Lung microvascular endothelial cell (primary cell): ENCODE results near the gene STAC. TPM values are rescaled to one million over a fixed set of nuclear protein-coding genes. Genes with fewer than 3 reads are reported as not detected.
A peak's percentile ranks its signal among the peaks of the same experiment; 100 is the strongest.
"Not testable (repeated sequence)": the region's sequence is repeated elsewhere in the genome, so short reads cannot be mapped to it uniquely, and the experiment has no call there.

Source experiments
- DNase-seq, 2 donors: peaks; one replicate each; pipeline versions ENCODE4 v3.0.0 to v3.0.0-alpha.2; 2010; ENCODE audit warnings: low read depth in 2 of 2
- total RNA-seq: library from RNA; depleted of rRNA; stranded (reverse); fragments of >200 nt; gene quantifications from 2 replicates; pipeline ENCODE4 v1.2.1, GENCODE V29; 2014

STAC gene
- total RNA-seq, 1 donor from 2014 or later = 0.40 TPM

DNA sequence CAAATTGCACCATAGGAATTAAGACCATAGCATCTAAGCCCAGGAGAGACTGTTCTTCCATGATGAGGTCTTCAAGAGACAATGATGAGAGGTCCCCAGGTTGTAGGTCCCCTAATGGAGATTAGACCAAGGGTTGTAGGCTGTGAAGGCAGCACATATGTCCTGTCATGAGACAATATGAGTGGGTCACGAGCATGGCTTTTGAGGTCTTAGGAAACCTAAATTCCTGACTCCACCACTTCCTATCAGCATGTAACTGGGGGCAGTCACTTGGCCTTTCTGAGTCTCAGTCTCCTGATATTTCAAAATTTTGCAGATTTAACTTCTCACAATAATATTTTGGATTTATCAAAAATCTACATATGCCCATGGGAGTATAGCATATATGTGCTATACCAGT is 31.3 kb downstream of the STAC start:
- DNase-seq = no peak

DNA sequence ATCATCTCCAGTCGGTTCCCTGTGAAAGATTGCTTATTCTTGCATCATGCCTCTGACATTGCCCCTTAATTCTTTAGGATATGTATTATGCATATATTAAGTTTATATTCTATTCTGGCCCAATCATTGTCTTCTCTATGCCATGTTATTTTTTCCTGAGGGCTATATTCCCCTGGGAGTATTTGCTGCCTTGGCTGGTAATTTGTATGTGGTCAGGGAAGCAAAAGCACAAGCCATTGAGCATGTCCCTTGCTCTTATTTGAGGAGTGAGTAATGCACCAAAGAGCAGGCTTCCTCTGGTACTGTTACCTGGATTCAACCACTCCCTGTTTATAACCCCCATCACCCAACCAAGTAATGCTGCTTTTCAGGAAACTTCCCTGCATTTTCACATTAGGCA is 36.3 kb downstream of the STAC start:
- DNase-seq = no peak

DNA sequence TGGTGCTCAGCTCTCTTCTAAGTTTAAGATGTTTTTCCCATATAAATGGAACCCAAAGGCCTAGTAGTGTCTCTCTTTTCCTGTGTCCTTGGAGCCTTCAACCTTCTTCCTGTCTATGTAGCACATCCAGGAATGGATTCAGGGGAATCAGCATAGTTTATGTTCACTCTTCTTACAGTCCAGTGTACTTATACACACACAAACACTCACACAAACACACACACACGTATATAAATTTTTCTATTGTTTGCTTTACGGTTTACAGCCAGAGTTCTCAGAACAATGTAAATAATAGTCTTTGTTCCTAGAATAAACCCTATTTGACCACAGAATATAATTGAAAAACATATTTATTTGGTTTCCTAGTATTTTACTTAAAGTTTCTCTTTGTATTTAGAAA is 36.9 kb downstream of the STAC start:
- DNase-seq = no peak

DNA sequence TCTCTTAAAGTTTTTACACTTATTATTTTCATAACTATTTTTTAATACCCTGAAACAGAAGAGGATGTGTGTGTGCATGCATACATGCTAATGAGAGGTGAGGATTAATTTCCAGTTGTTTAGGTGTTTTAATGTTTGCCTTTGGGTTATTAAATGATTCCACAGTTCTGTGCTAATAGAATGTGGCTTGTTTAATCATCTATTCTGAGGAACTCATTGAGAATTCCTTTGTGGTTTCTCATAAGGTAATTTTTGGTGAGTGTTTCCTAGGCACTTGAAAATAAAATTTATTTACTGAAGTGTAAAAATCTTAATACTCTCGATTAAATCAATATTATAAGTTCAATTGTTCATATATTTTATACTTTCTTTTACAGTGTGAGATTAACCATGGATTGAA is 38.0 kb downstream of the STAC start:
- no peak for DNase-seq

DNA sequence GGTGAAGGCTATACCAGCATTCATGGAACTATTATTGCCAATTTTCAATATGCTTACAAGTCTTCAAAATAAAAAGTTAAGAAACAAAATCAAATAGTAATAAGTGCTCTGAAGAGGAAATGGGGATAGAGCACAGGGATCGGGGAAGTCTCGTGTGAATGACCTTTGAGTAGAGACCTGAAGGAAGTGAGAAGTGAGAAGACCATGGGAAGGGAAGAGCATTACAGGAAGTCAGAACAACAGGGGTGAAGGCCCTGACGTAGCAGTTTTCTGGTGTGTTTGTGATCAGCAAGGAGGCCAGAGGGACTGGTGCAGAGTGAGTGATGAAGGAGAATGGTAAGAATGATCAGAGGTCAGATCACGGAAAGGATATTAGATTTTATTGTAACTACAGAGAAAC is 48.1 kb downstream of the STAC start:
- DNase-seq = no peak

DNA sequence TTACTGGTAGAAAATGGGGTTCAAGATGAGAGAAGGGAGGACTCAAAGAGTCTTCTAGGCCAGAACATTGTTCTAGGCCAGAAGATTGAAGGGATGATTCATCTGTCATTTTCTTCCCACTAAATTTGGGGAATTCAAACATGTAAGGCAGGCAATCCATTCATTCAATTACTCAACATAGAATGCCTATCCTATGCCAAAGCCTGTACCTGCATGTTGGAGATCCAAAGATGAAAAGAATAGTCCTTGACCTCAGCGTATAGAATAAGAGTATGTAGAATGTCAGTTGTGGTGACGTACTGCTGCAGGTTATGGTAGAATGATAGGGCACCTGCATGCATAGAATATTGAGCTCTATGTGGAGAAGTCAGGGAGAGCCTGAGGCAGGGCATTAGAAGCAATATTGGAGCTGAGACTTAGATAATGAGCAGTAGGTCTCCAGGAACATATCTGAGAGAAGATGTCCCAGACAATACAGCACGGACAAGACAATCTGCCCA is 49.7 kb downstream of the STAC start:
- DNase-seq = no peak

DNA sequence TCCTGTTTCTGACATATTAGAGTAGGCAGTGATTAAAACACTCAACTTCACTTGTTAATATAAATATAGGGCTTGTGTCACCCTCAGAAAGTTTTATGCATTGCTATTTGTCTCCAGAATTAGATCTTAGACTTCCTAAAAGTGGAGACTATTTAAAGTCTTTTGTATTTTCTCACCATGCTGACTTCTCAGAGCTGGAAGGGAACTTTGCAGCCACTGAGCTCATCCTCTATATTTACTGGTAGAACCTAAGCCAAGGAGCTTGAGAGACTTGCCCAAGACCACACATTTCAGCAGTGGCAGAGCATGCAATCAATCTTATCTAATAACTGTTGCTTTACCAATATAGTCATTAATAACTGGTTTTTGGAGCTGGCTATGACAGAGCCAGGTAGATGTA is 53.2 kb downstream of the STAC start:
- no peak for DNase-seq

DNA sequence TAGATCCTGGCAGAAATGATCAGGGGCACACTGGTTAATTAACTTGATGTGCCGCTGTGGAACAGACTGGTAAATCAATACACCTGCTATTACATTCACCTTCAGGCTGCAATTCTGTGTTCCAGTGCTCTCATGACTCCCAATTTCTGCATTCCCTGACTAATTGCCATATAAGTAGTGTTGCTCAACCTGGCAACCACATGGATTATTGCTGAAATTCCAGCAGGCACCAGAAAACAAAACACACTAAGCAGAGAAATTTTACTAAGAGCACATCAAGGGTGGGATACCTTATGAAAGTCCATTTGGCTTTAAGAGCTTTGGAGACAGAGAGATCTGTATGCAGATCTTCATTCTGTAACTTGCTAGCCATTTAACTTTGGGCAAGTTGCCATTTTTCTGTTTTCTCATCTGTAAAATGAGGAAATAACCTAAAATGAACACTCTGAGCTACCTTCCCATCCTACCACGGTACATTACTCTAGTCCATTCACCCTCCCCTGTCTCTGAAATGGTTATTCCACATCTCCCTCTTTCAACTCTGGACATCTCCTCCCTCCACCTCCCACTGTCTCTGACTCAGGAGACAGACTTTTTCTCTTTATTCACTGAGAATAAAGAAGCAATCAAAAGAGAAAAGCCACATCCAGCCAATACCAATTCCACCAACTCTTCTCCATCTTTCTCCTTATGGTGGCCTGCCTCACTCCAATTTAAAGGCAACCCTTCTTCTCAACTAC is 54.6 kb downstream of the STAC start:
- no peak for DNase-seq

DNA sequence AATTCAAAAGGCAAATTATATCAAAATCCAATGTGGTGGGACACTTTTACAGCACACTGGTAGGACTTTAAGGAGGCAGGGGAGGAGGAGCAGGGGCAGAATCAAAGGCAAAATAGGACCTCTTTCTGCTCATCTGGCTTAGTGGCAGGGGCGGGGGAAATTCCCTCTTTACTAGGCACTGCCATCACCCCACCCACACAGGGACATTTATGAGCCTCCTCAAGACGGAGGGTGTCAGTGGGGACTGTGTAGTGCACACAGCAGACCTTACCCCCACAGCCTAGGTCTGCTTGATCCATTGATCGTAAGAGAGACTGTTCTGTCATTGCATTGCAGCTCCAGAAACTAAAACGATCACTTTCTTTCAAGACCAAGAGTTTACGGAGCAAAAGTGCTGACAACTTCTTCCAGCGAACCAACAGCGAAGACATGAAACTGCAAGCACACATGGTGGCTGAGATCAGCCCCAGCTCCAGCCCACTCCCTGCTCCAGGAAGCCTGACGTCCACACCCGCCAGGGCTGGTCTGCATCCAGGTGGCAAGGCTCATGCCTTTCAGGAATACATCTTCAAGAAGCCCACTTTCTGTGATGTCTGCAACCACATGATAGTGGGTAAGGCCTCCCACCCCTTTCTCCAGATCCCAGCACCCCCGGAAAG is 62.9 kb downstream of the STAC start:
- no peak for DNase-seq

DNA sequence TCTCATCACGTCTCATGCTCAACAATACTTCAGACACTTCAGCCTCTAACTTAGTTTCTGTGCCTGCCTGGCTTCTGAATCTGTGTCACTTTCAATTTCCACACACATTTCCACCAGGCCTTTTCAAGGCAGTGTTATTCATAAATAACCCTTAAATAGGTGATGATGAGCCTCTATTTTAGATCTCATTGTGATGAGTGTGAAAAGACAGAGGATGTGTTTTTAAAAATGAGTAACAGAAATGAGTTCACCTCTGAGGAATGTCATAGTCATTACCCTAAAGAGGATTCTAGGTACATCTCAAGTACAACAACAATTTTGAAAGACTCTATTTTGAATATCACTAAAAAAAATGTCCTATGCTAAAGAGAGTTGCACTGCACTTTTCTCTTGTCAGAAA is 64.6 kb downstream of the STAC start:
- DNase-seq = no peak

DNA sequence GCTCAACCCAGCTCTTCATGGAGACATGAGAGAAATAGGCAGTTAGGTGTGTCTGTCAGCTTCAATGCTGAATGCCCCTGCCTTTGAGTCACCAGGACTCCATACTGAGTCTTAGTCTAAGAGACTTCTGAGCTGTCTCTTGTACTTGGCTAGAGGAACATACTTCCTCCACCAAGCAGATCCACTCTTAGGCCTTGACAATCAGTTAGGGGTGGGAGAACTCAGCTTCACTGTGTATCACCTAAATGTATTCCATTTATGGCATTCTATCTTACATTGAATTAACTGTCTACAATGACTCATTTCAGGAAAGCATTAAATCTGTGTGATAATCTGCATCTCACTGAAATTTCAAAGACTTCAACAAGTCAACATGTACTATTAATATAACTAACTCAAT is 66.0 kb downstream of the STAC start:
- no peak for DNase-seq

DNA sequence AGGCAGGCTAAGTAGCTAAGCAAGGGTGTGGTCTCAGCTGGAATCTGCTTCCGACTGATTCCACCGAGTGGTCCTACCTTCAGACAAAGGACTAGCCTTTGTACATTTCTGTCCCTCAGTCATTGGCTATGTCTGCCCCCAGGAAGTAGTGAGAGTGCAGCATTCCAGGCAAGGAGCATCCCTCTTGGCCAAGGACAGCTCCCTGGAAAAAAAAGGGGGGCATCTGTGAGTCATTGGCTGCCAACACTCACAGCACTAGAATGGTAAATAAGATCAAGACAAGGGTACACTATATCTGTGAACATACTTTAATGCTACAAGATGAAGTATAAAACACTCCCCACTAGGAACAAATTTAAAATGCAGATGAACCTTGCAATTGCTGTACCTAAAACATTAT is 66.8 kb downstream of the STAC start:
- DNase-seq = no peak

DNA sequence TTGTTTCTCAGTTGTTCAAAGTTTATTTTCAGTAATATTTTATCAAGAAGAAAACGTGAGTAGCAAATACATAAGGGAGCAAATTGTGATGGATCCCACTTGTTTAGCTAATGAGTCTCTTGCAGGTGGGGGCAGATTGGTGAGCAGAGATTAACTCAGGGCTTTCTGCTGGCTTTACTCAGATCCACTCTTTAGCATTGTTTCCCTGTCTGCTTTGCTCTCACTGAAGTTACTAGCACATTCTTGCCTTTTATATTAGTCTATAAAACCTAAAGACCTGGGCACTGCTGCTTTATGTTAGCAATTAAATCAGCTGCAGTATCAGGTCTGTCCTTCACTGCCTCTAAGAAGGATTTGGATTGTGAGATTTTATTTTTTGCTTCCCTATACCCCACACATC is 71.5 kb downstream of the STAC start:
- no peak for DNase-seq

DNA sequence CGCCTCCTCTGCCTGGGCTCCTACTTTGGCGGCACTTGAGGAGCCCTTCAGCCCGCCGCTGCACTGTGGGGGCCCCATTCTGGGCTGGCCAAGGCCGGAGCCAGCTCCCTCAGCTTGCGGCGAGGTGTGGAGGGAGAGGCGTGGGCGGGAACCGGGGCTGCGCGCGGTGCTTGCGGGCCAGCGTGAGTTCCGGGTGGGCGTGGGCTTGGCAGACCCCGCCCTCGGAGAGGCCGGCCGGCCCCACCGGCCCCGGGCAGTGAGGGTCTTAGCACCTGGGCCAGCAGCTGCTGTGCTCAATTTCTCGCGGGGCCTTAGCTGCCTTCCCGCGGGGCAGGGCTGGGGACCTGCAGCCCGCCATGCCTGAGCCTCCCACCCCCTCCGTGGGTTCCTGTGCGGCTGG is 72.9 kb downstream of the STAC start:
- DNase-seq = not testable (repeated sequence)

DNA sequence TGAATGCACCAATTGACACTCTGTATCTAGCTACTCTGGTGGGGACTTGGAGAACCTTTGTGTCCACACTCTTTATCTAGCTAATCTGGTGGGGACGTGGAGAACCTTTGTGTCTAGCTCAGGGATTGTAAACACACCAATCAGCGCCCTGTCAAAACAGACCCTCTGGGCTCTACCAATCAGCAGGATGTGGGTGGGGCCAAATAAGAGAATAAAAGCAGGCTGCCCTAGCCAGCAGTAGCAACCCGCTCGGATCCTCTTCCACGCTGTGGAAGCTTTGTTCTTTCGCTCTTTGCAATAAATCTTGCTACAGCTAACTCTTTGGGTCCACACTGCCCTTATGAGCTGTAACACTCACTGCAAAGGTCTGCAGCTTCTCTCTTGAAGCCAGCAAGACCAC is 73.6 kb downstream of the STAC start:
- not testable (repeated sequence) for DNase-seq

DNA sequence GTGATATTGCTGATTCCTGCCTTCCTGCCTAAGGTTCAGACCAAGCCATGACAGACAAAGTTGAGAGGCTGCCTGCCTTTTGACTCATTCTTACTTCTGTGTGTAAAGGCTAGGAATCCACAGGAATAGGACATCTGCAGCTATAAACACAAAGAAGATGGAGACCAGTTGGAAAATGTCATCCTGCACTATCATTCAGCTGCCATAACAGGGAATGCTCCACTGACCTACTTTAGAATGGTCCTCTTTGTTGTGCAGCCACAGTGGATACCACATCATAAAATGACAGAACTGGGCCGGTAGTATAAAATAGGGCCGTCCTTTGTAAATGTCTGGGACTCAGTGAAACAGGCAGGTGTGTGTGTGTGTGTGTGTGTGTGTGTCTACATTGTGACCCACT is 75.1 kb downstream of the STAC start:
- no peak for DNase-seq

DNA sequence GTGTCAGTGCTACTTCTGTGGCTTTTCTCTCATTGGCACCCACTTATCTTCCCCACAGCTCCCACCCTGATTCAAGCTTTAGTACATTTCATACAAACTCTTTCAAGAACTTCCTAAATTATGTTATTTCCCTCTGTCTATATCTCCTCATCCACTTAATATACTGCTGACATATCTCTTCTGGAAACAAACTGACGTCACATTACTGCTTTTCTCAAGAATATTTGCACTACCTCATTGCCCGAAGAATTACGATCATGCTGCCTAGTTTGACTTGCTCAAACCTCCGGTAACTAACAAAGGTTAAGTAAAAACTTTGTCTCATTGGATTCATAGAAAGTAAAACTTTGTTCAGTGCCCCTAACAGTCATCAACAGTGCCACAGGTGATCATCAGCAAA is 76.5 kb downstream of the STAC start:
- DNase-seq = no peak

DNA sequence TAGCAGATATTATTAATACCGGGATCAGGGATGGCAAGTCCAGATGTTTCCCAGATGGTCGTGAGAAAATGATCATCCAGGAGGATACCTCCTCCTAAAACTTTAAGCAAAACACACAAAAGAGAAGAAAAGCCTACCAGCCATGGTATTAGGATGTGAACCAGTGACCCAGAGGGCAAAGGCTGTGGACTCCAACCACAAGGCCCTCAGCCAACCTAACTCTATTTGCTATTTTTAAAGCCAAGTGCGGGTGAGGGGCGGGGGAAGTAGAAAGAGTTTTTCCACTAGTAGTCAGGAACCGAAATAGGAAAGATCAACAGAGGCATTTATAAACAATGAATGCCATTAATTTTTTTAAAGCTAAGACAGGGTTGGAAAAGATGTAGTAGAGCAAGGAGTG is 77.4 kb downstream of the STAC start:
- peak in 1 of 2 donors; percentile 1 for DNase-seq

DNA sequence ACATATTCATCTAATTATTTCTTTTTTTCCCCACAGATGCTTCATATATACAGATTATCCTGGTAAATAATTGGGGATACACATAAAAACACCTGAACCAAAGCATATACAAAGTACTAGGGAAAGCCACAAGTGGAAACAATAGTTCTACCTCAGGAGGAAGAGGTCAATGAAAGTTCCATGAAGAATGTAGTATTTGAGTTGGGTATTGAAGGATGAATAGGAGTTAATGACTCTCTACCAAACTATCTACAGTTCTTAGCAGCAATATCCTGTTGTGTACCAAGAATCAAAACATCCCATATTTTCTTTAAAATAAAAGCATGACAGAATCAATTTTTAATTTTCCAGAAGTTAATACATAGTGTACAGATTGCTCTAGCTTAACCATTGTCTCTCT is 78.9 kb downstream of the STAC start:
- DNase-seq = no peak

DNA sequence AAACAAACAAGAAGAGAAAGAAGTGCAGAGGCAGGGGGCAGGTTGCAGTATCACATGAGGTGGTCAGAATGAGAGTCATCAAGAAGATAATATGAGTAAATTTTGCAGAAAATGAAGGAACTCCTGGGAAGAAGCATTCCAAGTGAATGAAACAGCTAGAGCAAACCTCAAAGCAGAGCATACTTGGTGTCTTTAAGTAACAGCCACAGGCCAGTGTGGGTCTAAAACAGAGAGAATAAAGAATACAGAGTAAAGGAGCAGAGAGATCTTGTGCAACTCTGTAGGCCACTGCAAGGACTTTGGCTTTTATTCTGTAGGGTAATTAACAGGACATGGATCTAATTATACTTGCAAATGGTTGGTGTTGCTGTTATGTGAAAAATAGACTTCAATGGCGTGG is 81.3 kb downstream of the STAC start:
- DNase-seq = no peak

DNA sequence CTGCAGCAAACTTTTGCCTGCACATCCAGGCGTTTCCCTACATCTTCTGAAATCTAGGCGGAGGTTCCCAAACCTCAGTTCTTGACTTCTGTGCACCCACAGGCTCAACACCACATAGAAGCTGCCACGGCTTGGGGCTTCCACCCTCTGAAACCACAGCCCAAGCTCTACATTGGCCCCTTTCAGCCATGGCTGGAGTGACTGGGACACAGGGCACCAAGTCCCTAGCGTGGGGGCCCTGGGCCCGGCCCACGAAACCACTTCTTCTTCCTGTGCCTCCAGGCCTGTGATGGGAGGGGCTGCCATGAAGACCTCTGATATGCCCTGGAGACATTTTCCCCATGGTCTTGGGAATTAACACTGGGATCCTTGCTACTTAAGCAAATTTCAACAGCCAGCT is 91.7 kb downstream of the STAC start:
- DNase-seq = not testable (repeated sequence)

DNA sequence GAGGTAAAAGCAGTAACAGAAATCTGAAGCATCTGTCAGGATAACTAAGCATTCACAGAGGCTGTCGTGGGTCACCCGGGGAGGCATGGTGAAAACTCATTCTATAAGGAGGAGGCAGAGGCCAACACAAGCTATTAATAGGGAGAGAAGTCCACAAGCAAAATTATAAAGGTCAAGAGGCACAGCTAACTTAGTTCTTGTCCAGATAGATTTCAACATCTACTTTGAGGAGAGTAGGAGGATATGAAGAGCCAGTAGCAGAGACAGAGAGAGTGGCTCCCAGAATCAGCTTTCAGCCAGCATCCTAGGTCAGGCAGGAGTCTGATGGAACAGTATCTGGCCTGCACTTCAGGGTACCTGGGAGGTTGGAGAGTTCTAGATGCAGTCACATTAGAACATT is 95.3 kb downstream of the STAC start:
- DNase-seq = no peak

DNA sequence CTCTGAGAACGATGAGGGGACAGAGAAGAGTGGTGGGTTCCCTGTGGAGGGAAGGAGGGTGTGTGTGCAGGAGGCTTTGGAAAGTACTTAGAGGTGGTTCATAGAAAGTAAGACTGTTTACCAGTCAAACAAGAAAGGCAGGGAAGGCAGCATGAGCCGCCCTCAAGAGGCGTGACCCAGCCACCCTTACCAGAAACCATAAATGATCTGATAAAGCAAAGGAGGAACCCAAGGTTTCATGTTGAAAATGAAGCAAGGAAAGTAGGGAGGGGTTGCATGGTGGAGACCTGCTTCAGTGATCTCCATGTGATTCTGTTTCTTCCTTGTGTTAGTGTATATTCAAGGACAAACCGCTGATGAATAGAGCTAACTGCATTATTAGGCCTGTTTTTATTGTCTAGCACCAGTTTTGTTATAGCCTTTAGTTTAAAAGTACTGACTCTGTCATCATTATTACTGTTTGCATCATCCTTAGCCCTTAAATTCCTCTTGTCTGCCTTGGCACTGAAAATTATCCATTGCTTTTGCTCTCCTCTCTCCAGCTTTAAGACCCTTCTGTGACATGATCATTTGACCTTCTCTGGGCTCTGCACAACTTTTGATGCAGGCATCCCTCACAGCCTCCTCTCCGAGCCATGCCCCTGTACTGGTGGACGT is 96.1 kb downstream of the STAC start:
- no peak for DNase-seq
